ENCODE measurements around the gene KRTAP4-4.
A peak's percentile ranks its signal among the peaks of the same experiment; 100 is the strongest.

The KRTAP4-4 gene

DNA sequence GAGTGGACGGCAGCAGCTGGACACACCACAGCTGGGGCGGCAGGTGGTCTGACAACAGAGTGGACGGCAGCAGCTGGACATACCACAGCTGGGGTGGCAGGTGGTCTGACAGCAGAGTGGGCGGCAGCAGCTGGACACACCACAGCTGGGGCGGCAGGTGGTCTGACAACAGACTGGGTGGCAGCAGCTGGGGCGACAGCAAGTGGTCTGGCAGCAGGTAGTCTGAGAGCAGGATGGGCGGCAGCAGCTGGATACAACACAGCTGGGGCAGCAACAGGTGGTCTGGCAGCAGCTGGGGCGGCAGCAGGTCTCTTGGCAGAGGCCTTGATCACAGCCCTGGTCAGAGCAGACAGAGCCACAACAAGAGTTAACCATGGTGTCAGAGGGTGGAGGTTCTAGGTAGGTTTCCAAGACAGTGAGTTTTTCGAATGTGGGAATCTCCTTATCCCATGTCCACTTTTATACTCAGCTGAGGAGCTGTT is 24.0 kb upstream of the KRTAP4-4 start, which contains the start of gene KRTAP4-1:
TSS of gene KRTAP4-1 (minus strand) at position 432 of the 482 bp plus-strand sequence. CDS start at position 375, 57 bp downstream.
- H3K4me3 ChIP-seq (ENCODE audit: low read length) = no peak within 1 kb of the TSS
- TF ChIP-seq, protein P1, sequence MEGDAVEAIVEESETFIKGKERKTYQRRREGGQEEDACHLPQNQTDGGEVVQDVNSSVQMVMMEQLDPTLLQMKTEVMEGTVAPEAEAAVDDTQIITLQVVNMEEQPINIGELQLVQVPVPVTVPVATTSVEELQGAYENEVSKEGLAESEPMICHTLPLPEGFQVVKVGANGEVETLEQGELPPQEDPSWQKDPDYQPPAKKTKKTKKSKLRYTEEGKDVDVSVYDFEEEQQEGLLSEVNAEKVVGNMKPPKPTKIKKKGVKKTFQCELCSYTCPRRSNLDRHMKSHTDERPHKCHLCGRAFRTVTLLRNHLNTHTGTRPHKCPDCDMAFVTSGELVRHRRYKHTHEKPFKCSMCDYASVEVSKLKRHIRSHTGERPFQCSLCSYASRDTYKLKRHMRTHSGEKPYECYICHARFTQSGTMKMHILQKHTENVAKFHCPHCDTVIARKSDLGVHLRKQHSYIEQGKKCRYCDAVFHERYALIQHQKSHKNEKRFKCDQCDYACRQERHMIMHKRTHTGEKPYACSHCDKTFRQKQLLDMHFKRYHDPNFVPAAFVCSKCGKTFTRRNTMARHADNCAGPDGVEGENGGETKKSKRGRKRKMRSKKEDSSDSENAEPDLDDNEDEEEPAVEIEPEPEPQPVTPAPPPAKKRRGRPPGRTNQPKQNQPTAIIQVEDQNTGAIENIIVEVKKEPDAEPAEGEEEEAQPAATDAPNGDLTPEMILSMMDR (conservative IDR thresholded peaks at IDR 0.05; ENCODE audit: low read depth, low read length) = no peak

DNA sequence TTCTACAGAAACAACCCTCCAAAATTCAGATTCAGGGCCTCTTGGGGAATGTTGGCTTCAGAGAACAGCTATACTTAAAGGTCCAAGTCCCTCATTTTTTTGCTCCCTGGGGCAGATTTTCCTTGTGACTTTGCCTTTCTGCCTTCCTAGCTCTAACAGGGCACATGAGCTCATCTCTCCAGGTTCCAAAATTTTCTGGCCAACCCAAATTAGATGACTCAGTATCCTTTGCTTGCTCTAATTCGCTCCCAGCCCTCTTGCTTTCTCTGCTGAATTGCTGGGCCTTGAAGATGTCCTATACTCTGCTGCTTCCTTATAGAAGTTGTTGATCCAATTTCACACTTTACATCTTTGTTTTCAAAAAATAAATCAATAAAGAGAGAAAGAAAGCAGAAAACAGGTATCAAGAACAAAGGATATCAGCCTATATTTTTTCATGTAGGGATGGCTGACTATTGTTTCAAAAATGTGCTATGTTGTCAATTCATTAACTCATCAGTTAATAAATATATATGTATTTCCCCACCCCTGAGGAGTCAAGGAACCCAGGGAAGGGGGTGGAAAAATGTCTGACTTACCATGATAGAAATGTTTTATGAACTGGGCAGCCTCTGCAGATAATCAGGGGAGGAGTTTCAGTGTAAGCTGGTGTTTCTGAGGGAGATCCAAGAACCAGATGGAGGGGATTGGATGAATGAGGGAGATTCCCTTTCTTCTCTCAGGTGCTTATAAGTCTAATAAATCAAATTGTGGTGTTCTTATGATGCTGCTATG is 18.5 kb upstream of the KRTAP4-4 start:
- H3K4me3 ChIP-seq (ENCODE audit: low read length) = no peak overlapping the region
- no peak for DNase-seq (ENCODE audit: low read depth)
- TF ChIP-seq, protein P1 (conservative IDR thresholded peaks at IDR 0.05; ENCODE audit: low read depth, low read length) = no peak

More for the DNA sequence above, 24.0 kb upstream of the KRTAP4-4 start, which contains the start of gene KRTAP4-1:
- no peak for DNase-seq (ENCODE audit: low read depth)

DNA sequence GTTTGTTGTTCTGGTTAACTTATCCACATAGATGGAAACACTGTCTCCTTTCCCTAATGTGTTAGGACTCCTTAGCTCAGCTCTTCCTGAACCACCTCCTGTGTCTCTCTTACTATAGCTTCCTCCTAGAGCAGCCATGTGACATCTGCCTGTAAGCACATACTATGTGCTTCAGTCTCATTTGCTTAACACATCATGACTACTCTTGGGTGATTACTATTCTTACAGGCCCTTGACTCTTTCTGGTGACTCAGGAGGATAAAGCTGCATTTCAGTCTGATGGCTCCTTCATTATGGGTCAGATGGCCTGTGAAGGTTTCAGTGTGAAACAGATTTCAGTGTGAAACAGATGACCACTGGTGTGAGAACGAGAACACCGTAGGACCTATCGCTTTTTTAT is 17.8 kb upstream of the KRTAP4-4 start:
- DNase-seq (ENCODE audit: low read depth) = peak; percentile 2
- H3K4me3 ChIP-seq (ENCODE audit: low read length) = no peak overlapping the region
- TF ChIP-seq, protein P1 (conservative IDR thresholded peaks at IDR 0.05; ENCODE audit: low read depth, low read length) = no peak

DNA sequence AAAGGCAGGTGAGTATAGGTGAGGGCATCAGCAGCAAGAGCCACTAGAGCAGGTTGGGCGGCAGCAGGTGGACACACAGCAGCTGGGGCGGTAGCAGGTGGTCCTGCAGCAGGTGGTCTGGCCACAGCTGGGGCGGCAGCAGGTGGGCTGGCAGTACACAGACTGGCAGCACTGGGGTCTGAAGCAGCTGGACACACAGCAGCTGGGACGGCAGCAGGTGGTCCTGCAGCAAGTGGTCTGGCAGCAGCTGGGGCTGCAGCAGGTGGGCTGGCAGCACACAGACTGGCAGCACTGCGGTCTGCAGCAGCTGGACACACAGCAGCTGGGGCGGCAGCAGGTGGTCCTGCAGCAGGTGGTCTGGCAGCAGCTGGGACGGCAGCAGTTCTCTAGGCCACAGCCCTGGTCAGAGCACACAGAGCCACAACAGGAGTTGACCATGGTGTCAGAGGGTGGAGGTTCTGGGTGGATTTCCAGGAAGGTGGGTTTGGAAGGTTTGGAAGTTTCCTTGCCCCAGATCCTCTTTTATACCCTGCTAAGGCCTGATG is 17.3 kb upstream of the KRTAP4-4 start, which contains the start of gene KRTAP4-2:
TSS of gene KRTAP4-2 (minus strand) at position 495 of the 545 bp plus-strand sequence. CDS start at position 438, 57 bp downstream.
- H3K4me3 ChIP-seq (ENCODE audit: low read length) = no peak within 1 kb of the TSS
- no peak for DNase-seq (ENCODE audit: low read depth)
- TF ChIP-seq, protein P1 (conservative IDR thresholded peaks at IDR 0.05; ENCODE audit: low read depth, low read length) = no peak

DNA sequence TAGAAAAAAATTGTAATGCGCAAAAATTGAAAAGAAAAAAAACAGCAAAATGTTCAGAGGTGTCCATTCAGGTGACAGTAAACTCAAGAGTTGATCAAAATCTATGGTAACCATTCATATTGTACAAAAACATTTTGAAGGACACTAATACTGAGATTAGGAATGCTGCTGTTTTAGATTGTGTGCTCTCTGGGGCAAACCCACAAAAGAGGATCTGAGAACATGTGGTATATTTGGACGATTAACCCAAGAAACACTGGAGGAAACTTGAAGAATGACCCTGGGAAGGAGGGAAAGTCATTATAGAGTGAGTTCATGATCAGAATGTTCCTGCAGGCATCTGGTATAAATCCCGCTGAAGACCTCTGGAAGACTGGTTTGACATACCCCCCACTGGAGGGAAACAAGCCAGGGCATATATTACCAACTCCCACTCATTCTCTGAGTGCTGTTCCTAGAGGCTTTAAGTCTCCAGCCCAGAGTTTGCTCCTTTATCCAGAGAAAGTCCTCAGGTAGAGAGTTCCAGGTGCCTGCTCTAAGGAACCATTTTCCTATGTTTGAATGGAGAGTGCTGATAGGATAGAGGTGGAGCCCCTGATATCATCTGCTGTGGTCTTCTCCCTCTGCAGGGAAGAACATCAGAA is 16.3 kb upstream of the KRTAP4-4 start:
- TF ChIP-seq, protein P1 (conservative IDR thresholded peaks at IDR 0.05; ENCODE audit: low read depth, low read length) = no peak
- H3K4me3 ChIP-seq (ENCODE audit: low read length) = no peak overlapping the region
- DNase-seq (ENCODE audit: low read depth) = no peak

DNA sequence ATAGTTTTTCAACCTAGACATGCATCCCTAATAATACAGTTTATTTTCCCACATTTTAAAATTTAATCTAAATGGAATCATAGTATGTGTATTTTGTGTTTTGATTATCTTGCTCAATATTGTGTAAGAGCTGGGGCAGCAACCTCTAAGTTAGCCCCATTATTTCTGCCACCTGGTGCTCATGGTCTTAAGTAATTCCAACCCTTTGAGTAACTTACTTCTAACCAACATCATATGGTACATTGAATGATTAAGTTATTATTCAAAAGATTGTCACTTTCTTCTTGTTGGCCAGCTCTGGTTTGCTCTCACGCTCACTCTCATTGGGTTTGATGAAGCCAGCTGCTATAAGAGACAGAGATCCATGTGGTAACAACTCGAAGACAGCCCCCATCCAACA is 11.3 kb upstream of the KRTAP4-4 start:
- no peak for DNase-seq (ENCODE audit: low read depth)
- TF ChIP-seq, protein P1 (conservative IDR thresholded peaks at IDR 0.05; ENCODE audit: low read depth, low read length) = no peak
- no peak overlapping the region for H3K4me3 ChIP-seq (ENCODE audit: low read length)

All from retinal pigment epithelial cell (primary cell).